Islet precursor cell (in vitro differentiated cells): ENCODE measurements around the gene CCDC88C.
"Not testable (repeated sequence)": the region's sequence is repeated elsewhere in the genome, so short reads cannot be mapped to it uniquely, and the experiment has no call there.

Source experiments
- DNase-seq: peaks from one replicate; pipeline ENCODE4 v3.0.0-alpha.2; 2018

Gene CCDC88C

GRCh38 chr14:91417120-91417982 is at the start of gene CCDC88C:
Gene CCDC88C, minus strand, starts transcription at chr14:91417820. Its CDS starts 130 bp downstream, at chr14:91417690.
- peak; percentile 88 for DNase-seq

- DNase-seq: no peak
These were observed 48.6 kb upstream of the CCDC88C start for GRCh38 chr14:91466192-91466591.

GRCh38 chr14:91464615-91465205 is 47.1 kb upstream of the CCDC88C start:
- no peak for DNase-seq

- no peak for DNase-seq
These were observed 41.0 kb upstream of the CCDC88C start for GRCh38 chr14:91458612-91459011.

- no peak for DNase-seq
These were observed 38.7 kb upstream of the CCDC88C start for GRCh38 chr14:91456283-91456682.

GRCh38 chr14:91454580-91454979 is 37.0 kb upstream of the CCDC88C start:
- DNase-seq: no peak

GRCh38 chr14:91454155-91454554 is 36.5 kb upstream of the CCDC88C start:
- no peak for DNase-seq

GRCh38 chr14:91453744-91454143 is 36.1 kb upstream of the CCDC88C start:
- DNase-seq: no peak

GRCh38 chr14:91444335-91445020 is 26.9 kb upstream of the CCDC88C start:
- DNase-seq: no peak

- no peak for DNase-seq
These were observed 21.7 kb upstream of the CCDC88C start for GRCh38 chr14:91439345-91439744.

- no peak for DNase-seq
These were observed 21.2 kb upstream of the CCDC88C start for GRCh38 chr14:91438845-91439244.

GRCh38 chr14:91436266-91436665 is 18.6 kb upstream of the CCDC88C start:
- DNase-seq: not testable (repeated sequence)

- DNase-seq: no peak
These were observed 11.8 kb upstream of the CCDC88C start for GRCh38 chr14:91429385-91429784.

GRCh38 chr14:91428931-91429330 is 11.3 kb upstream of the CCDC88C start:
- not testable (repeated sequence) for DNase-seq

GRCh38 chr14:91425531-91425944 is 7.9 kb upstream of the CCDC88C start:
- not testable (repeated sequence) for DNase-seq

- DNase-seq: no peak
These were observed 7.4 kb upstream of the CCDC88C start for GRCh38 chr14:91424813-91425530.

- DNase-seq: no peak
These were observed 3.1 kb upstream of the CCDC88C start for GRCh38 chr14:91420686-91421085.

GRCh38 chr14:91419451-91419850 is 1.8 kb upstream of the CCDC88C start:
- DNase-seq: no peak

GRCh38 chr14:91419044-91419397 is 1.4 kb upstream of the CCDC88C start:
- DNase-seq: no peak

- DNase-seq: peak; percentile 89
These were observed 895 bp upstream of the CCDC88C start for GRCh38 chr14:91418387-91419043.

GRCh38 chr14:91417983-91418386 is 365 bp upstream of the CCDC88C start:
- peak; percentile 64 for DNase-seq

GRCh38 chr14:91416744-91417119 is 888 bp downstream of the CCDC88C start:
- peak; percentile 55 for DNase-seq
